Type B pancreatic cell (in vitro differentiated cells): ENCODE data around the gene ZFYVE9. TPM values are rescaled to one million over a fixed set of nuclear protein-coding genes. Genes with fewer than 3 reads are reported as not detected.

ENCODE experiments used
- DNase-seq: peaks from one replicate; pipeline ENCODE4 v3.0.0; 2021; ENCODE audit warnings: mixed read lengths; ENCODE audit not compliant: unreplicated experiment; ENCODE audit errors: extremely low spot score
- H3K27ac Mint-ChIP-seq: 2 replicates; pipeline ENCODE4 v1.8.0; 2021; ENCODE audit warnings: mild to moderate bottlenecking, mixed read lengths
- H3K27me3 Mint-ChIP-seq: 2 replicates; pipeline ENCODE4 v1.8.0; 2021; ENCODE audit warnings: mixed read lengths
- H3K36me3 Mint-ChIP-seq: 2 replicates; pipeline ENCODE4 v1.8.0; 2021; ENCODE audit warnings: mixed read lengths
- H3K4me1 Mint-ChIP-seq: one replicate; pipeline ENCODE4 v1.8.0; 2021; ENCODE audit warnings: mixed read lengths; ENCODE audit not compliant: unreplicated experiment
- H3K4me3 Mint-ChIP-seq: 2 replicates; pipeline ENCODE4 v1.8.0; 2021; ENCODE audit warnings: mild to moderate bottlenecking, mixed read lengths
- H3K9me3 Mint-ChIP-seq: 2 replicates; pipeline ENCODE4 v1.8.0; 2021; ENCODE audit warnings: mixed read lengths
- CTCF ChIP-seq: fragments of 200-600 bp; sonication (generic); conservative IDR thresholded peaks from 2 replicates; pipeline ENCODE4 v1.5.0; 2021; ENCODE audit warnings: antibody characterized with exemption, mild to moderate bottlenecking
- total RNA-seq: library from RNA; stranded (reverse); gene quantifications from 2 replicates; pipeline ENCODE4 v1.2.1, GENCODE V29; 2021; ENCODE audit warnings: low replicate concordance

The ZFYVE9 gene
- total RNA-seq, 1 donor from 2014 or later = 30.6 TPM

- Mint-ChIP-seq H3K27me3 (no peaks in the 10 kb centered on the region), H3K4me3 (no peak overlapping the region), H3K9me3 (no peaks in the 10 kb centered on the region), H3K27ac (no peak overlapping the region), H3K36me3 (peaks cover 14% of the 10 kb centered on the region), H3K4me1 (peaks cover 14% of the 10 kb centered on the region)
- TF ChIP-seq CTCF = no peak
- DNase-seq = no peak
Measured at GRCh38 chr1:52266507-52266906, 124.6 kb downstream of the ZFYVE9 start.

GRCh38 chr1:52268372-52268771, 126.5 kb downstream of the ZFYVE9 start:
- Mint-ChIP-seq H3K36me3 (peaks cover 14% of the 10 kb centered on the region), H3K4me1 (peaks cover 11% of the 10 kb centered on the region), H3K27me3 (no peaks in the 10 kb centered on the region), H3K9me3 (no peaks in the 10 kb centered on the region), H3K4me3 (no peak overlapping the region), H3K27ac (no peak overlapping the region)
- TF ChIP-seq CTCF = no peak
- DNase-seq = no peak

- H3K4me3 Mint-ChIP-seq = no peak overlapping the region
- DNase-seq = no peak
- H3K4me1 Mint-ChIP-seq = no peaks in the 10 kb centered on the region
- H3K9me3 Mint-ChIP-seq = peaks cover 3% of the 10 kb centered on the region
- H3K27ac Mint-ChIP-seq = no peak overlapping the region
- peaks cover 5% of the 10 kb centered on the region for H3K36me3 Mint-ChIP-seq
- no peaks in the 10 kb centered on the region for H3K27me3 Mint-ChIP-seq
- TF ChIP-seq CTCF = no peak
Measured at GRCh38 chr1:52281518-52281917, 139.6 kb downstream of the ZFYVE9 start.

GRCh38 chr1:52288286-52288685, 146.4 kb downstream of the ZFYVE9 start:
- no peak for DNase-seq
- Mint-ChIP-seq H3K27ac (no peak overlapping the region), H3K36me3 (peaks cover 5% of the 10 kb centered on the region), H3K9me3 (peaks cover 3% of the 10 kb centered on the region), H3K27me3 (no peaks in the 10 kb centered on the region), H3K4me1 (no peaks in the 10 kb centered on the region), H3K4me3 (no peak overlapping the region)
- no peak for TF ChIP-seq CTCF

GRCh38 chr1:52294580-52294979, 152.7 kb downstream of the ZFYVE9 start:
- no peaks in the 10 kb centered on the region for H3K27me3 Mint-ChIP-seq
- H3K4me1 Mint-ChIP-seq = no peaks in the 10 kb centered on the region
- TF ChIP-seq CTCF = no peak
- peaks cover 6% of the 10 kb centered on the region for H3K36me3 Mint-ChIP-seq
- H3K9me3 Mint-ChIP-seq = no peaks in the 10 kb centered on the region
- DNase-seq = no peak
- no peak overlapping the region for H3K27ac Mint-ChIP-seq
- H3K4me3 Mint-ChIP-seq = no peak overlapping the region

GRCh38 chr1:52296345-52296744, 154.5 kb downstream of the ZFYVE9 start:
- no peak for DNase-seq
- peak overlapping the region; percentile 10 for H3K27ac Mint-ChIP-seq
- H3K4me3 Mint-ChIP-seq = no peak overlapping the region
- H3K9me3 Mint-ChIP-seq = no peaks in the 10 kb centered on the region
- no peaks in the 10 kb centered on the region for H3K4me1 Mint-ChIP-seq
- H3K36me3 Mint-ChIP-seq = peaks cover 6% of the 10 kb centered on the region
- no peaks in the 10 kb centered on the region for H3K27me3 Mint-ChIP-seq
- TF ChIP-seq CTCF = peak; percentile 79
